Activated B cell treated with CpG ODN at 0.5 μM for 24 hours (primary cell): ENCODE measurements around the gene SPOCD1. TPM values are rescaled to one million over a fixed set of nuclear protein-coding genes. Genes with fewer than 3 reads are reported as not detected.

Experiments used
- ATAC-seq: fragments of 200-7000 bp; cut with Tn5 transposase; one replicate; pipeline ENCODE4 v1.10.0; 2021; ENCODE audit warnings: low read depth, mild to moderate bottlenecking, moderate library complexity
- CTCF ChIA-PET: fragments of 350-600 bp; sonication (Branson Sonifier 250); formaldehyde crosslinking; loops from one replicate; lab custom pipeline; 2021; ENCODE audit warnings: antibody characterized with exemption; lab: Charles Lee
- POLR2A ChIA-PET: fragments of 350-600 bp; sonication (Branson Sonifier 250); formaldehyde crosslinking; loops from one replicate; lab custom pipeline; 2021; ENCODE audit warnings: antibody characterized with exemption; lab: Charles Lee
- DNase-seq: peaks from one replicate; pipeline ENCODE4 v3.0.0; 2022
- H3K27ac Mint-ChIP-seq: one replicate; pipeline ENCODE4 v1.8.0; 2020; ENCODE audit warnings: mixed read lengths
- H3K27me3 Mint-ChIP-seq: one replicate; pipeline ENCODE4 v1.8.0; 2021; ENCODE audit warnings: mixed read lengths
- H3K36me3 Mint-ChIP-seq: one replicate; pipeline ENCODE4 v1.8.0; 2021; ENCODE audit warnings: low read depth, mixed read lengths
- H3K4me1 Mint-ChIP-seq: one replicate; pipeline ENCODE4 v1.8.0; 2021; ENCODE audit warnings: mixed read lengths
- H3K4me3 Mint-ChIP-seq: one replicate; pipeline ENCODE4 v1.8.0; 2020; ENCODE audit warnings: mild to moderate bottlenecking, mixed read lengths
- H3K9me3 Mint-ChIP-seq: one replicate; pipeline ENCODE4 v1.8.0; 2020; ENCODE audit warnings: mixed read lengths
- intact Hi-C: fragments of 100-400 bp; cut with micrococcal nuclease; formaldehyde crosslinking; loops from one replicate; pipeline ENCODE4 v1.15.1; 2024
- total RNA-seq: library from RNA; stranded (reverse); gene quantifications from 2 replicates; pipeline ENCODE4 v1.2.3, GENCODE V29; 2022
- TF ChIP-seq, protein P1 (sequence below): fragments of 200-600 bp; IDR thresholded peaks from one replicate; pipeline ENCODE4 v1.8.0; 2022; ENCODE audit warnings: antibody characterized with exemption, mild to moderate bottlenecking

The SPOCD1 gene
- total RNA-seq, 1 donor from 2014 or later, result not detected

DNA sequence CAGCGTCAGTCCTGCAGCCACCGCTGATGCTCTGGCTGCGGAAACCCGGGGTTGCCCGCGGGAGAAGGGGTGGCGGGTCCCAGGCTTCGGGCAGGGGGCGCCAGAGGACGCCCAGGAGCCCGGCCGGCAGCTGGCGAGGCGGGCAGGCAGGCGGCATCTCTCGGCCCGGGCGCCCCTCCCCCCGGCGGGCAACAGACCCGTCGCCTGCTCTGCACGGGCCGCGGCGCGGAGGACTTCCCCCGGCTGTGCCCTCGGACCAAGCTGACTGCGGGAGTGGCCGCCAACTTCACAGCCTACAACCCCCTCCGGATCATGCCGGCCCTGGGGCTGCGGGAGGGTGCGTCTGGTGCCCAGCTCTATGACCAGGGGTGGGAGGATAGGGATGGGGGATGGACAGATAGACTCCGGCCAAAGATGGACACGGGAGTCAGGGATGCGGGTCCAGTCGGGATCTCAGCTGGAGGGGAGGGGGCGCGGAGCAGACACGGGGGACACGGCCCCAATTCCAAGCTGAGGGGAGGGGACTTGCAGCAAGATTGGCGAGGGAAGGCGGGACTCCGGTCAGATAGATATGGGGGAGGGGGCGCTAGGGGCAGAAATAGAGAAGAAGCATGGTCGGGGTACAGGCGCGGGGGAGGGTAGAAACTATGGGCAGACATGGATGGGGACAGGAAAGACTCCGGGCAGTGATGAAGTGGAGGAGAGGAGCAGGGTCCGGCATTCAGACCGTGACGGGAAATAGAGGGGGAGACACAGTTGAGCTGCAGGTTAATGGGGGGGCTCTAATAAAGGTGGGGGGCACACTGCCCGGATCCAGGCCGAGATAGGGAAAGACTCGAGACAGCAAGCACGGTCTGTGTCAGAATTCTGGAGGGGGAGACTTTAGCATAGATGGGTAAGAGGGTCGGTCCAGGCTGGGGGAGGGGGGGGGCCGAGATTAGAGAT, 52.8 kb downstream of the SPOCD1 start:
- POLR2A ChIA-PET, result interaction anchor here (0.6 to 4.3 kb wide), 6 partner anchors 18 to 488 kb away, joined by 4 to 41 read pairs (median 7); partner anchors contain the start of gene LCK
- intact Hi-C loops, result loop anchor here (2.0 to 5.0 kb wide), 3 partner anchors 174 to 300 kb away; partner anchors contain the start of gene PTP4A2
- ATAC-seq (peak; percentile 51), DNase-seq (peak; percentile 79)
- TF ChIP-seq, protein P1, sequence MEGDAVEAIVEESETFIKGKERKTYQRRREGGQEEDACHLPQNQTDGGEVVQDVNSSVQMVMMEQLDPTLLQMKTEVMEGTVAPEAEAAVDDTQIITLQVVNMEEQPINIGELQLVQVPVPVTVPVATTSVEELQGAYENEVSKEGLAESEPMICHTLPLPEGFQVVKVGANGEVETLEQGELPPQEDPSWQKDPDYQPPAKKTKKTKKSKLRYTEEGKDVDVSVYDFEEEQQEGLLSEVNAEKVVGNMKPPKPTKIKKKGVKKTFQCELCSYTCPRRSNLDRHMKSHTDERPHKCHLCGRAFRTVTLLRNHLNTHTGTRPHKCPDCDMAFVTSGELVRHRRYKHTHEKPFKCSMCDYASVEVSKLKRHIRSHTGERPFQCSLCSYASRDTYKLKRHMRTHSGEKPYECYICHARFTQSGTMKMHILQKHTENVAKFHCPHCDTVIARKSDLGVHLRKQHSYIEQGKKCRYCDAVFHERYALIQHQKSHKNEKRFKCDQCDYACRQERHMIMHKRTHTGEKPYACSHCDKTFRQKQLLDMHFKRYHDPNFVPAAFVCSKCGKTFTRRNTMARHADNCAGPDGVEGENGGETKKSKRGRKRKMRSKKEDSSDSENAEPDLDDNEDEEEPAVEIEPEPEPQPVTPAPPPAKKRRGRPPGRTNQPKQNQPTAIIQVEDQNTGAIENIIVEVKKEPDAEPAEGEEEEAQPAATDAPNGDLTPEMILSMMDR, result no peak
- no peaks in the 10 kb centered on the region for H3K9me3 Mint-ChIP-seq
- H3K27me3 Mint-ChIP-seq, result peaks cover 3% of the 10 kb centered on the region
- H3K36me3 Mint-ChIP-seq, result no peaks in the 10 kb centered on the region
- CTCF ChIA-PET, result interaction anchor here (0.6 to 4.7 kb wide), 11 partner anchors 12 to 300 kb away, joined by 3 to 68 read pairs (median 5); partner anchors contain the start of gene PTP4A2
- H3K4me3 Mint-ChIP-seq, result peak overlapping the region; percentile 78
- peaks cover 32% of the 10 kb centered on the region for H3K4me1 Mint-ChIP-seq
- H3K27ac Mint-ChIP-seq, result no peak overlapping the region

DNA sequence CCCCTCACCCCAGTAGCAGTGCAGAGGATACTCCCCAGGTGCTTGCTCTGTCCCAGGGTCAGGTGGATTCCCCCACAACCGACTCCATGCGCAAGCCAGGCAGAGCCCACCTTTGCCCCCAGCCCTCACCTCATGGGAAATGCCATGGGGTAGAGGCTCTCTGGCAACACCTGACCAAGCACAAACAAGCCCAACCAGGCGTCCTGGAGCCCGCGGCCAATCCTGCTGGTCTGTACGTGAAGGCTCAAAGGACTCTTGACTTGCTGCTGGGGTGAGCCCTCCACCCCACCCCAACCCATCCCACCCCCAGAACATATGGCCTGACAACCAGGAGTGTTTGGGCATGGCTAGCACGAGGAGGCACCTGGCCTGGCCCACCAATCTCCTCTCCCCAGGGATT, 53.5 kb downstream of the SPOCD1 start:
- TF ChIP-seq, protein P1, result no peak
- ChIA-PET CTCF (interaction anchor here (0.9 to 4.7 kb wide), 9 partner anchors 11 to 301 kb away, joined by 3 to 68 read pairs (median 5); partner anchors contain the start of gene PTP4A2), POLR2A (interaction anchor here (0.6 to 4.3 kb wide), 5 partner anchors 22 to 241 kb away, joined by 4 to 41 read pairs (median 8); no protein-coding TSS in a partner anchor)
- no peak overlapping the region for H3K27ac Mint-ChIP-seq
- DNase-seq, result no peak
- ATAC-seq, result no peak
- H3K36me3 Mint-ChIP-seq, result no peaks in the 10 kb centered on the region
- intact Hi-C loops, result loop anchor here (2.0 to 5.0 kb wide), 3 partner anchors 175 to 300 kb away; partner anchors contain the start of gene PTP4A2
- peaks cover 3% of the 10 kb centered on the region for H3K27me3 Mint-ChIP-seq
- peaks cover 32% of the 10 kb centered on the region for H3K4me1 Mint-ChIP-seq
- H3K4me3 Mint-ChIP-seq, result no peak overlapping the region
- no peaks in the 10 kb centered on the region for H3K9me3 Mint-ChIP-seq

DNA sequence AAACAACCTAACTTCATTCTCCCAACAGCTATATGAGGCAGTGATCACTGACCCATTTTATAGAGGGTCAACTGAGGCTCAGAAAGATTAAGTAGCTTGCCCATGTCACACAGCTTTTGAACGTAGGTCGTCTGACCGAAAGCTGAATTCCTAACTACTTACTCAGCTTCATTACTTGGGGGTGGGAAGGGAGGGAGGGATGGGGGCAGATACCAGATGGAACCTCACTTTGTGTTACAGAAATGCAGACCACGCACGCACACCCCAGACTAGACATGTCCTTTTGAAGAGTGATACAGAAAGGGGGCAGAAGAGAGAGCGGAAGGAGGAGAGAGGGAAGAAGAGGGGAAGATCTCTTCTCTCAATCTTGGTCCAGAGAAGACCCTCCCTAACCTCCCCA, 53.9 kb downstream of the SPOCD1 start:
- no peak for ATAC-seq
- Mint-ChIP-seq H3K36me3 (no peaks in the 10 kb centered on the region), H3K4me1 (peaks cover 32% of the 10 kb centered on the region), H3K27me3 (peaks cover 3% of the 10 kb centered on the region), H3K4me3 (peak overlapping the region; percentile 11), H3K27ac (no peak overlapping the region), H3K9me3 (no peaks in the 10 kb centered on the region)
- POLR2A ChIA-PET, result interaction anchor here (0.6 to 4.3 kb wide), 5 partner anchors 23 to 241 kb away, joined by 4 to 41 read pairs (median 7); no protein-coding TSS in a partner anchor
- TF ChIP-seq, protein P1, result no peak
- CTCF ChIA-PET, result interaction anchor here (1.3 to 4.7 kb wide), 2 partner anchors 23 to 27 kb away, joined by 5 to 68 read pairs; no protein-coding TSS in a partner anchor
- intact Hi-C loops, result loop anchor here (1.0 to 5.0 kb wide), 5 partner anchors 17 to 301 kb away; partner anchors contain the start of gene PTP4A2
- no peak for DNase-seq

DNA sequence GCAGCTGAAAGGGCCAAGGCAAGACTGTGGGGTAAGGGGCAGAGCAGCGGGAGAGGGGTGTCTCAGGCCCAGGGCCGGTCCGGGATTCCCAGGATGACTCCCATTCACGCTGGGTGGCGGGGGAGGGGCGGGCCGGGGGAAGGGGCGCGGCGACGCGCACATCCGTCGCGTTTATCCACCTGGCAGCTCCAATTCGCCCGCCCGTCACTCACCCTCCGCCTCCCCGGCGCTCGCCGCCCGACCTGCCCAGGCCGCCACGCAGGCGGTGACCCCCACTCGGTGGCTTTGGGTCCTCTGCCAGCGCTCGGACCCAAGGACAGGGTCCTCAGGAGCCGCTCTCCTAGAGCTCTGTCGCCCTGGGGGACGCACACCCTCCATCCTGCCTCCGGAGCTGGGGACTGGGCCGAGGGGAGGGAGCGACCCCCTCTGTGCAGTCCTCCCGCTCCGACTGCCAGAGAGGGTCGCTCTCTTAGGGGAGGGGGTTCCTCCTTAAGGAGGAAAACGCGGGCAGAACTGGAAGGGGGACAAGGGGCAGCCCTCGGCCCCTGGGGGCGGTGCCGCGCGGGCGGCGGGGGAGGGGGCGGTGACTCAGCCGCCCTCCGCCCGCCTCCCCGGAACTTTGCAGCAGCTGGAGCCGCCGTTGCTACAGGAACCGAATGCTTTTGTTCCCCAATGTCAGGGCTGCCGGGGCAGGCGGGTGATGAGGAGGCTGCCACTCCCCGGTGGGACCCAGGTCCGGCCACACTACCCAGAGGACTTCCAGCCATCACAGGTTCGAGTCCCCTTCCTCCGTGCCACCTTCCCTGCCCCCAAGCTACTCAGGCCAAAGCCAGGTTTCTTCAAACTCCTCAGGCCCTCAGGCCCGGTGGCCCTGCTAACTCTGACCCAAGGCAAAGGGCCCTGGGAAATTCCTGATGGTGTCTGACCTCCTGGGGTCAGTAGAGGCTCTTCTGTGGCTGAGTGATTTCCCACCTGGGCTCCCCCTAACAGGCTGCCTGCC, 55.1 kb downstream of the SPOCD1 start:
- DNase-seq (peak; percentile 70), ATAC-seq (peak; percentile 70)
- peaks cover 32% of the 10 kb centered on the region for H3K4me1 Mint-ChIP-seq
- ChIA-PET CTCF (interaction anchor here (0.6 to 4.7 kb wide), 7 partner anchors 10 to 195 kb away, joined by 3 to 68 read pairs (median 3); no protein-coding TSS in a partner anchor), POLR2A (interaction anchor here (0.6 to 4.3 kb wide), 8 partner anchors 8 to 289 kb away, joined by 3 to 41 read pairs (median 6); no protein-coding TSS in a partner anchor)
- peaks cover 3% of the 10 kb centered on the region for H3K27me3 Mint-ChIP-seq
- H3K4me3 Mint-ChIP-seq, result peak overlapping the region; percentile 77
- TF ChIP-seq, protein P1, result no peak
- H3K9me3 Mint-ChIP-seq, result no peaks in the 10 kb centered on the region
- H3K36me3 Mint-ChIP-seq, result no peaks in the 10 kb centered on the region
- no peak overlapping the region for H3K27ac Mint-ChIP-seq
- intact Hi-C loops, result loop anchor here (1.0 to 5.0 kb wide), 3 partner anchors 16 to 177 kb away; partner anchors contain the start of gene PTP4A2
